Effector memory CD4-positive, alpha-beta T cell (primary cell): ENCODE data around the gene GNAT1.

Experiments
- DNase-seq, 3 donors: peaks; one replicate each; pipeline ENCODE4 v3.0.0-alpha.2; 2020
- H3K27ac ChIP-seq: 2 replicates; pipeline ENCODE4 v1.7.0; 2013; ENCODE audit warnings: mild to moderate bottlenecking, low read length, moderate library complexity; ENCODE audit not compliant: insufficient read depth, poor library complexity, severe bottlenecking
- H3K27me3 ChIP-seq: replicated peaks from 2 replicates; pipeline ENCODE4 v1.7.0; 2013; ENCODE audit warnings: mild to moderate bottlenecking, low read length; ENCODE audit not compliant: insufficient read depth, control insufficient read depth, poor library complexity, severe bottlenecking
- H3K36me3 ChIP-seq: 2 replicates; pipeline ENCODE4 v1.7.0; 2013; ENCODE audit warnings: mild to moderate bottlenecking, low read length, moderate library complexity; ENCODE audit not compliant: control insufficient read depth, insufficient read depth
- H3K4me1 ChIP-seq: 2 replicates; pipeline ENCODE4 v1.7.0; 2013; ENCODE audit warnings: low read length, mild to moderate bottlenecking; ENCODE audit not compliant: control insufficient read depth, insufficient read depth, poor library complexity, severe bottlenecking
- H3K4me3 ChIP-seq: 2 replicates; pipeline ENCODE4 v1.7.0; 2013; ENCODE audit warnings: low read length, low read depth, mild to moderate bottlenecking; ENCODE audit not compliant: insufficient read depth, poor library complexity, severe bottlenecking
- H3K9me3 ChIP-seq: 2 replicates; pipeline ENCODE4 v1.7.0; 2013; ENCODE audit warnings: mild to moderate bottlenecking, low read length, moderate library complexity; ENCODE audit not compliant: control insufficient read depth

GNAT1 gene

DNA sequence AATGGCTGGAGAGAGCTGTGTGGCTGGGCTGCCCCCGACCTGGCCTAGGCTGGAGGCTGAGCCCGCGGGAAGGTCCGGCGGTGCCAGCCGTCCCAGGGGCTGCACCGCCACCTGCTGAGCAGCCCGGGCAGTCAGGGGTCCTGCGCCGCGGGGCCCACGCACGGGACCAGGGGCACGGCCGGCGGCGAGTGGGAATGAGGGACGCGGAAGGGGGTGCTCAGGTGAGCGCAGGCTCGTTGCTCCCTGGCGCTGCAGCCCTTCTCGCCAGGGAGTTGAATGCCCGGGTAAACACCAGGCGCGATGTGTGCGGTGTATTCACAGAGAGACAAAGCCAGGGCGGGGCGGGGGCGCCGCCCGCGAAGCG, 37.0 kb upstream of the GNAT1 start:
- DNase-seq = no peak
- Histone ChIP-seq H3K4me1 (peaks cover 13% of the 10 kb centered on the region), H3K9me3 (no peaks in the 10 kb centered on the region), H3K27ac (no peak overlapping the region), H3K4me3 (peak overlapping the region; percentile 39), H3K27me3 (peaks cover 21% of the 10 kb centered on the region), H3K36me3 (no peaks in the 10 kb centered on the region)

DNA sequence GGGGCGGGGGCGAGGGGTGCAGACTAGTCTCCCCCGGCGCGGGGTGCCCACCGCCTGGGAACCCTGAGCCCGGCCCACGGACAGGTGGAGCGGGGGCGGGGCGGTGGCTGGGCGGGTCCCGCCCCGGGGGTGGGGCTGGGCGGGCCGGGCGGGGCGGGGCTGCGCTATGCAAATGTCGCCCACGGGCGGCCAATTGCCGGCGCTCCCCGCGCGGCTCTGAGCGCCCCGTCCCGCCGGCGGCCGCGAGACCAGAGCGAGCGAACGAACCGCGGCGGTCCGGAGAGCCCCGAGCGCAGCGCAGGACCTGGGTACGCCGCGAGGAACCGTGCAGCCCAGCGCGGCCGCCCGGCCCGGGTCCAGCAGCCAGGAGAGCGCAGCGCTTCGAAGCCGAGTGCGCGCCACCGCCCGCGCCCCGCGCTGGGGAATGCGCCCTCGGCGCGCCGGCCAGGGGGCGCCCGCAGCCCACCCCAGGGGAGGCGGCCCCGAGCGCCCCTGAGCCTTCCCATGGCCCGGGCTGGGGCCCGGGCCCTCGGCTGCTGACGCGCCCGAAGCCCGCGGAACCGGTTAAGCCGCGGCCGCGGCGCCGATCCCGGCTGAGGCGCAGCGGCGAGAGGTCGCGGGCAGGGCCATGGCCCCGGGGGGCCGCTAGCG, 36.4 kb upstream of the GNAT1 start, which contains the start of gene SEMA3F:
Gene SEMA3F, plus strand, starts transcription at position 485 of the 651 bp plus-strand sequence. CDS start 4,299 bp downstream, outside the sequence.
- peaks cover 13% of the 10 kb centered on the region for H3K4me1 ChIP-seq

DNA sequence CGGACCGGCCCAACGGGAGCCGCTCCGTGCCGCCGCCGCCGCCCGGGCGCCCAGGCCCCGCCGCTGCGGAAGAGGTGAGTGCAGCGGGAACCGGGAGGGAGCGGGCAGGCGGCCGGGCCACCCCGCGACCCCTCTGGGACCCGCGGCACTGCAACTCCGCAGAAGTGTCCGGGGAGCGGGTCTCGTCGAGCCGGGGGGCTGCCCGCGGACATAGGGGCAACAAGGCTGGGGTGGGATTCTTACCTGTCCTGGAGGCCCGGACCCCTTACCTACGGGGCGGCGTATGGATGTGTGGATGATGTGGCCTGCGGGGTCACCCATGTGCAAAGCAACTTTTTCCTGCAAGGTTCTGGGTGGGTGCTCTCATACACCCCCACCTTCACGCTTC, 35.9 kb upstream of the GNAT1 start:
- Histone ChIP-seq H3K4me3 (peak overlapping the region; percentile 35), H3K27ac (no peak overlapping the region), H3K4me1 (peaks cover 13% of the 10 kb centered on the region), H3K36me3 (no peaks in the 10 kb centered on the region), H3K27me3 (peaks cover 21% of the 10 kb centered on the region), H3K9me3 (no peaks in the 10 kb centered on the region)
- no peak for DNase-seq

More for the DNA sequence above, 36.4 kb upstream of the GNAT1 start, which contains the start of gene SEMA3F:
- Histone ChIP-seq H3K27me3 (peaks cover 21% of the 10 kb centered on the region), H3K27ac (no peak within 1 kb of the TSS), H3K9me3 (no peaks in the 10 kb centered on the region), H3K36me3 (no peaks in the 10 kb centered on the region), H3K4me3 (peak within 1 kb of the TSS; percentile 39)
- DNase-seq = peak; percentile 55 to 68 (median 64)

DNA sequence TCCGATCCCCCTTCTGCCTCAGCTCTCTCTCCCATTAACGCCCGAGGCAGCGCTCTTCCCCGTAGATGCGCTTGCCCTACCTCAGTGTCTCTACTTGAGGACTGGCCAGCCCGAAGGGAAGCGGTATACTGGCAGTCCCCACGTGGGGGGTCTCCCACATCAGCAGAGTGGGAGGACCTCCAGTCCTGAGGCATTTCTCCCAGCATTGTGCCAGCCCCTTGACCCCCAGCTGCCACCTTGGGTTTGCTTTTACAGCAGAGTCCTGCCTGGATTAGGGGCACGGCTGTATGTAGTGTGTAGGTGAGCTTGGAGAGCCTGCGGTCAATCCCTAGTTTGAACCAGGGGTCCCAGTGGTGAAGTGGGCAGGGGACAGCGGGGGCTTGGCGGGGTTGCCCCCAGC, 35.5 kb upstream of the GNAT1 start:
- Histone ChIP-seq H3K27ac (no peak overlapping the region), H3K9me3 (no peaks in the 10 kb centered on the region), H3K27me3 (peaks cover 21% of the 10 kb centered on the region)

DNA sequence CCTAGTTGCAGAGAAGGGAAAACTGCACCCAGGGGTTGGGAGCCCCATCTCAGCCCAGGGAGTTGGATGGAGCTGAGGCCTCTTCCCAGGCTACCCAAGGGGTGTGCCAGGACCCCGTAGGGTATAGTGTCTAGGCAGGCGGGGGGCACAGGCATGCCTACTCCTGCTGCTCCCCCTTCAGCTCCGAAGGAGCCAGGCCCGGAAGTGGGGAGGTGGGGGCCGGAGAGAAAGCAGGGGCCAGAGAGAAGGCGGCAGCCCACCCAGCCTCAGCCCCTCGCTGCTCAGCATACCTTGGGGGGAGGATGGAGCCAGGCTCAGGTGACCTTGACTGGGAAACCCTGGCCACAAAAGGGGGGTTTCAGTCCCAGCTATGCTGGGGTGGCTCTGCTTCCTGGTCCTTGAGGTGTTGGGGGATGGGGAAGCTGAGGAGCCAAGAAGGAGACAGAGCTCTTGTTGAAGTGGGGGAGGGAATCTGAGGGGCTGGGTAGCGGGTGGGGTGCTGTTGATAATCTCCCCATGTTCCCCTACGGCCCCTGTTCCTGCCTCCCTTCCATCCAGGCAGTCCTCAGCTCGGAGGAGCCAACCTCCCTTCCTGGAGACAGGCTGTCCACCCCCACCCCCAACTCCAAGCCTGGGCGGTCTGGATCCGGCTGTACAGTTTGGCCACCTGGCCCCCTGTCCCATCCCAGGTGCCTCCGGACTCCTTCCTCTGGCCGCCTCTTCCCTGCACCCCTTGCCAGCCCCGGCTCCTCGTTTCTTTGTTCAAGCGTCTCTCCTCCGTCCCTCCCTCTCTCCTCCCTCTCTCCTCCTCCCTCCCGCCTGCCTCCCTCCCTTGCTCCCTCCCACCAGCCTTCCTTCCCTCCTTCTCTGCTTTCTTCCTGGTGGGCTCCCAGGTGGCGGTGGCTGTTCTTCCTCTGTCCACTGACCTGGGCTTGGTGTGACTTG, 34.6 kb upstream of the GNAT1 start:
- Histone ChIP-seq H3K9me3 (no peaks in the 10 kb centered on the region), H3K27ac (no peak overlapping the region), H3K4me1 (peaks cover 13% of the 10 kb centered on the region), H3K27me3 (peaks cover 21% of the 10 kb centered on the region), H3K36me3 (no peaks in the 10 kb centered on the region), H3K4me3 (no peak overlapping the region)
- DNase-seq = no peak

More for the DNA sequence above, 35.5 kb upstream of the GNAT1 start:
- H3K4me1 ChIP-seq = peaks cover 13% of the 10 kb centered on the region
- no peak for DNase-seq
- H3K36me3 ChIP-seq = no peaks in the 10 kb centered on the region
- peak overlapping the region; percentile 35 for H3K4me3 ChIP-seq

DNA sequence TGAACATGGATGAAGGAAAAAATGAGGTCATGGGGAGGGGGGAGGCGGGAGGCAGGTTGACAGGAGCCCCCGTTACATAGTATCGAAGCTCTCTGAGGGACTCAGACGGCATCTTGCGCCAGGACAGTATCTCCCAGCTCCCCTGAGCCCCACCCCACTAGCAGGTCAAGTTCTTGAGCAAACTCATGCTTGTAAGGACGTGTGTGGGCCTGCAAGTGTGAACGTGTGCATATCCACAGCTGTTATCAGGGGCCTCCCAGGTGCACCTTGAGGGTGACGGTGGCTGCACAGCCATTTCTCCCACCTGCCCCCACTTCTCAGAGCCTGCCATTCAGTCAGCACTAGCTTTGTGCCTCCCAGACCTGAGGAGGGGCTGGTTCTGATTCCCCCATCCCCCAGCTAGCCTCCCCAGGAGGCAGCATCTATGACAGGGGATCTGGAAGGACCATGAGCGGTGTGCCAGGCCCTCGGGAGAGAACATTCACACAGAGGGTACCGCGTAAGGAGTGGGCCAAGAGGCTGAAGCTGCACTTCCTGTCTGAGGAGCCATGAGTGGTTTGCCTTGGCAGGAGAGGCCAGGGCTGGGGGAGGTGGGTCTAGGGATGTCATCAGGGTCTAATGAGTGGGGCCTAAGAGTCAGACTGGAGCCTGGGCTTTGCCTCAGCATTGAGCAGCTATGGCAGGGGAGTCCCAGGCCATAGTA, 33.4 kb upstream of the GNAT1 start:
- Histone ChIP-seq H3K4me1 (peaks cover 13% of the 10 kb centered on the region), H3K4me3 (no peak overlapping the region)
- DNase-seq = no peak

DNA sequence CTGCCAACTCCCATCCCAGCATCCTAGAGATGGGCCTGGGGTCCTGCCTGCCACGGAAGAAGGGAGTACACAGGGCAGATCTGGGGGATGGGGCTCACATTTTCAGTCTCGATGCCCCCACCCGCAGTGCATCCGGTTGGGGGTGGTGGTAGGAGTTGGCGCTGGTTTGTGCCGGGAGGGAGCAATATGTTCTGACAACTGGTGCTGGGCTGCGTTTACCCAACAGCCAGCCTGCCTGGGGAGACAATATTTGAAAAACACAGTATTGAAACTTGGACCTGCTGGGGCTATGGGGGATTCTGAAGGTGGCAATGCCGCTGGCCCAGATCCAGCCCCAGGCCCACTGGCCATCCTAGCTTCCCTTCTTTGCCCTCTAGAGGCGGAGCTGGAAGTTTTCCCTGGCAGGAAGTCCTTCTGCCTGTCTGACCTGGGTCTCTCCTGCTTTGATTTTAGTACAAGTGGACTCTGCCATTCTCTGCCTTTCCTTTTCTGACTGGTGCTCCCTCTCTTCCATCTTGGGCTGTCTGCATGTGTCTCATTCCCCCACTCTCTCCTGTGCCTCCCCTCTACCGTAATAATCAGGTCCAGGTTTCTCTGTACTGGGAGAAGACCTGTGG, 32.8 kb upstream of the GNAT1 start:
- Histone ChIP-seq H3K4me1 (peaks cover 13% of the 10 kb centered on the region), H3K4me3 (no peak overlapping the region), H3K27ac (no peak overlapping the region), H3K9me3 (no peaks in the 10 kb centered on the region), H3K36me3 (no peaks in the 10 kb centered on the region), H3K27me3 (peaks cover 21% of the 10 kb centered on the region)
- no peak for DNase-seq

More for the DNA sequence above, 33.4 kb upstream of the GNAT1 start:
- Histone ChIP-seq H3K36me3 (no peaks in the 10 kb centered on the region), H3K27me3 (peaks cover 21% of the 10 kb centered on the region), H3K9me3 (no peaks in the 10 kb centered on the region), H3K27ac (no peak overlapping the region)

DNA sequence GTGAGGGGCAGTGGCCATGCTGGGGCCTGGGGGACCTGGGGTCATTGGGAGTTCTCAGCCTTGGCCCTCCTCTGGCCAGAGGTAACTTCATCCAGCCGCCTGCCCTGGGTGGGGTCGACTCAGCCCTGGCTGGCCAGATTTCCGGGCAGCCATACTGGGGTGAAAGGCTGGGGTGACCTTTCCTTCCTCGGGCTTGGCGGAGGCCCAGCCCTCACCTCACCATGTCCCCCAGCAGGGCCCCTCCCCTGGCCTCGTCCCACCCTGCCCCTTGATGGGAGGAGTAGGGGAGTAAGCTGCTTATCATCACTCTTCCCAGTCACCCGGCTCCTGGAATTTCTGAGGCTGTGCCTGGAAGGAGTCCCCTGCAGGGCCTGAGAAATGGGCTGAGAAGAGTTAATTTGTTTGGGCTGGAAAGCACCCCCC, 30.8 kb upstream of the GNAT1 start:
- Histone ChIP-seq H3K27ac (no peak overlapping the region), H3K36me3 (no peaks in the 10 kb centered on the region), H3K4me1 (peaks cover 5% of the 10 kb centered on the region), H3K4me3 (no peak overlapping the region), H3K9me3 (no peaks in the 10 kb centered on the region), H3K27me3 (peaks cover 18% of the 10 kb centered on the region)
- DNase-seq = no peak

DNA sequence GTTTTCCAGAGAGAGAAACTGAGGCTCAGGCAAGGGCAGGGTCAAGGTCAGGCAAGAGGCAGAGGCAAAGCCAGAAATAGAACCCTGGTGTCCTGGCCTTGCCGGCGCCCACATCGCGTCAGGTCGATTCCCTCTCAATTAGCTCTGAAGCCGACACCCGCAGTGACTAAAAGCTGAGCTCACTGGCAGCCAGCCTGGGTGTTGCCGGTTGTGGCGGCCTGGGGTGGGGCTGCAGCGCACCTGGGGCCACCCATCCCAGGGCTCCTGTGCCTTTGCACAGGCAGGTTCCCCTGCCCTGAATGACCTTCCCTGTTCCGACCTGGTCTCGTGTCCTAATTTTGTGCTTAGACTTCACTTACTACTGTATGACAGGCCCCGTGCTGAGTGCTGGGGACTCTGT, 30.1 kb upstream of the GNAT1 start:
- no peak overlapping the region for H3K27ac ChIP-seq
- no peaks in the 10 kb centered on the region for H3K36me3 ChIP-seq
- peaks cover 11% of the 10 kb centered on the region for H3K27me3 ChIP-seq
- no peak for DNase-seq
- H3K4me3 ChIP-seq = no peak overlapping the region
- no peaks in the 10 kb centered on the region for H3K9me3 ChIP-seq
- H3K4me1 ChIP-seq = no peaks in the 10 kb centered on the region
